ENCODE results near the gene LRRC3.

DNA sequence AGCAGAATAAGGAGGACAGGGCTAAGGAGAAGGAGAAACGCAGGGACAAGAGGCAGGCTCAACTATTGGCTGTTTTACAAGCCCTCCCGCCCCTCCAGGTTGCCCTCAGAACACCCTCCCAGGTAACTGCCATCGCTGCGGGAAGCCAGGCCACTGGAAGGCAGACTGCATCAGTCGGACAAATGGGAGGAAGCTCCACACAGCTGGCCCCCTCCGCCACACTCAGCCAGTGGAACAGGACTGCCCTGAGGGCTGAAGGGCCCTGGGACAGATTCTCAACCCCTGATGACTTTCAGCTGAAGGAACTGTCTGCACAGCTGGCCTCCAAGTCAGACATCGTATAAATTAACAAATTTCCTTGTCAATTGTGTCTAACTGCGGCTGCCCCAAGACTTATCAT is 21.8 kb downstream of the LRRC3 start:
- TF ChIP-seq YY1 (IDR thresholded peaks at IDR 0.05; ENCODE audit: low read depth) (no peak), RAD21 (IDR thresholded peaks at IDR 0.05; ENCODE audit: low read depth) (no peak), TEAD4 (IDR thresholded peaks at IDR 0.05) (no peak), FOXM1 (IDR thresholded peaks at IDR 0.05; ENCODE audit: borderline replicate concordance, low read depth) (no peak), TAF1 (IDR thresholded peaks at IDR 0.05; ENCODE audit: low read depth) (no peak)
- TF ChIP-seq, protein P1, sequence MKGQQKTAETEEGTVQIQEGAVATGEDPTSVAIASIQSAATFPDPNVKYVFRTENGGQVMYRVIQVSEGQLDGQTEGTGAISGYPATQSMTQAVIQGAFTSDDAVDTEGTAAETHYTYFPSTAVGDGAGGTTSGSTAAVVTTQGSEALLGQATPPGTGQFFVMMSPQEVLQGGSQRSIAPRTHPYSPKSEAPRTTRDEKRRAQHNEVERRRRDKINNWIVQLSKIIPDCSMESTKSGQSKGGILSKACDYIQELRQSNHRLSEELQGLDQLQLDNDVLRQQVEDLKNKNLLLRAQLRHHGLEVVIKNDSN (IDR thresholded peaks at IDR 0.05): no peak
- TF ChIP-seq, protein P2, sequence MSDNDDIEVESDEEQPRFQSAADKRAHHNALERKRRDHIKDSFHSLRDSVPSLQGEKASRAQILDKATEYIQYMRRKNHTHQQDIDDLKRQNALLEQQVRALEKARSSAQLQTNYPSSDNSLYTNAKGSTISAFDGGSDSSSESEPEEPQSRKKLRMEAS (IDR thresholded peaks at IDR 0.05): no peak
- TF ChIP-seq, protein P3, sequence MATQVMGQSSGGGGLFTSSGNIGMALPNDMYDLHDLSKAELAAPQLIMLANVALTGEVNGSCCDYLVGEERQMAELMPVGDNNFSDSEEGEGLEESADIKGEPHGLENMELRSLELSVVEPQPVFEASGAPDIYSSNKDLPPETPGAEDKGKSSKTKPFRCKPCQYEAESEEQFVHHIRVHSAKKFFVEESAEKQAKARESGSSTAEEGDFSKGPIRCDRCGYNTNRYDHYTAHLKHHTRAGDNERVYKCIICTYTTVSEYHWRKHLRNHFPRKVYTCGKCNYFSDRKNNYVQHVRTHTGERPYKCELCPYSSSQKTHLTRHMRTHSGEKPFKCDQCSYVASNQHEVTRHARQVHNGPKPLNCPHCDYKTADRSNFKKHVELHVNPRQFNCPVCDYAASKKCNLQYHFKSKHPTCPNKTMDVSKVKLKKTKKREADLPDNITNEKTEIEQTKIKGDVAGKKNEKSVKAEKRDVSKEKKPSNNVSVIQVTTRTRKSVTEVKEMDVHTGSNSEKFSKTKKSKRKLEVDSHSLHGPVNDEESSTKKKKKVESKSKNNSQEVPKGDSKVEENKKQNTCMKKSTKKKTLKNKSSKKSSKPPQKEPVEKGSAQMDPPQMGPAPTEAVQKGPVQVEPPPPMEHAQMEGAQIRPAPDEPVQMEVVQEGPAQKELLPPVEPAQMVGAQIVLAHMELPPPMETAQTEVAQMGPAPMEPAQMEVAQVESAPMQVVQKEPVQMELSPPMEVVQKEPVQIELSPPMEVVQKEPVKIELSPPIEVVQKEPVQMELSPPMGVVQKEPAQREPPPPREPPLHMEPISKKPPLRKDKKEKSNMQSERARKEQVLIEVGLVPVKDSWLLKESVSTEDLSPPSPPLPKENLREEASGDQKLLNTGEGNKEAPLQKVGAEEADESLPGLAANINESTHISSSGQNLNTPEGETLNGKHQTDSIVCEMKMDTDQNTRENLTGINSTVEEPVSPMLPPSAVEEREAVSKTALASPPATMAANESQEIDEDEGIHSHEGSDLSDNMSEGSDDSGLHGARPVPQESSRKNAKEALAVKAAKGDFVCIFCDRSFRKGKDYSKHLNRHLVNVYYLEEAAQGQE (IDR thresholded peaks at IDR 0.05; ENCODE audit: low read depth): no peak
